ENCODE measurements around the gene FGFR3. TPM values are rescaled to one million over a fixed set of nuclear protein-coding genes. Genes with fewer than 3 reads are reported as not detected.

FGFR3 gene
- total RNA-seq, 3 donors from 2014 or later = 25.5 to 79.1 (median 31.2) TPM

DNA sequence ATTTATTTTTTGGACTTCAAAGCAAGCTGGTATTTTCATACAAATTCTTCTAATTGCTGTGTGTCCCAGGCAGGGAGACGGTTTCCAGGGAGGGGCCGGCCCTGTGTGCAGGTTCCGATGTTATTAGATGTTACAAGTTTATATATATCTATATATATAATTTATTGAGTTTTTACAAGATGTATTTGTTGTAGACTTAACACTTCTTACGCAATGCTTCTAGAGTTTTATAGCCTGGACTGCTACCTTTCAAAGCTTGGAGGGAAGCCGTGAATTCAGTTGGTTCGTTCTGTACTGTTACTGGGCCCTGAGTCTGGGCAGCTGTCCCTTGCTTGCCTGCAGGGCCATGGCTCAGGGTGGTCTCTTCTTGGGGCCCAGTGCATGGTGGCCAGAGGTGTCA, 15.3 kb downstream of the FGFR3 start:
- Histone ChIP-seq H3K9me3 (no peaks in the 10 kb centered on the region), H3K4me1 (ENCODE audit: low read depth) (no peaks in the 10 kb centered on the region), H3K36me3 (ENCODE audit: low read depth) (no peaks in the 10 kb centered on the region), H3K4me3 (no peak overlapping the region)
- intact Hi-C loops (cut with DNase I, micrococcal nuclease) = loop anchor here in 1 of 2 donors (10.0 kb wide), 1 partner anchor 54 kb away; no protein-coding TSS in a partner anchor
- DNase-seq (no peak), ATAC-seq (peak; percentile 32)
- TF ChIP-seq, protein P1, sequence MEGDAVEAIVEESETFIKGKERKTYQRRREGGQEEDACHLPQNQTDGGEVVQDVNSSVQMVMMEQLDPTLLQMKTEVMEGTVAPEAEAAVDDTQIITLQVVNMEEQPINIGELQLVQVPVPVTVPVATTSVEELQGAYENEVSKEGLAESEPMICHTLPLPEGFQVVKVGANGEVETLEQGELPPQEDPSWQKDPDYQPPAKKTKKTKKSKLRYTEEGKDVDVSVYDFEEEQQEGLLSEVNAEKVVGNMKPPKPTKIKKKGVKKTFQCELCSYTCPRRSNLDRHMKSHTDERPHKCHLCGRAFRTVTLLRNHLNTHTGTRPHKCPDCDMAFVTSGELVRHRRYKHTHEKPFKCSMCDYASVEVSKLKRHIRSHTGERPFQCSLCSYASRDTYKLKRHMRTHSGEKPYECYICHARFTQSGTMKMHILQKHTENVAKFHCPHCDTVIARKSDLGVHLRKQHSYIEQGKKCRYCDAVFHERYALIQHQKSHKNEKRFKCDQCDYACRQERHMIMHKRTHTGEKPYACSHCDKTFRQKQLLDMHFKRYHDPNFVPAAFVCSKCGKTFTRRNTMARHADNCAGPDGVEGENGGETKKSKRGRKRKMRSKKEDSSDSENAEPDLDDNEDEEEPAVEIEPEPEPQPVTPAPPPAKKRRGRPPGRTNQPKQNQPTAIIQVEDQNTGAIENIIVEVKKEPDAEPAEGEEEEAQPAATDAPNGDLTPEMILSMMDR (IDR thresholded peaks at IDR 0.05) = no peak

DNA sequence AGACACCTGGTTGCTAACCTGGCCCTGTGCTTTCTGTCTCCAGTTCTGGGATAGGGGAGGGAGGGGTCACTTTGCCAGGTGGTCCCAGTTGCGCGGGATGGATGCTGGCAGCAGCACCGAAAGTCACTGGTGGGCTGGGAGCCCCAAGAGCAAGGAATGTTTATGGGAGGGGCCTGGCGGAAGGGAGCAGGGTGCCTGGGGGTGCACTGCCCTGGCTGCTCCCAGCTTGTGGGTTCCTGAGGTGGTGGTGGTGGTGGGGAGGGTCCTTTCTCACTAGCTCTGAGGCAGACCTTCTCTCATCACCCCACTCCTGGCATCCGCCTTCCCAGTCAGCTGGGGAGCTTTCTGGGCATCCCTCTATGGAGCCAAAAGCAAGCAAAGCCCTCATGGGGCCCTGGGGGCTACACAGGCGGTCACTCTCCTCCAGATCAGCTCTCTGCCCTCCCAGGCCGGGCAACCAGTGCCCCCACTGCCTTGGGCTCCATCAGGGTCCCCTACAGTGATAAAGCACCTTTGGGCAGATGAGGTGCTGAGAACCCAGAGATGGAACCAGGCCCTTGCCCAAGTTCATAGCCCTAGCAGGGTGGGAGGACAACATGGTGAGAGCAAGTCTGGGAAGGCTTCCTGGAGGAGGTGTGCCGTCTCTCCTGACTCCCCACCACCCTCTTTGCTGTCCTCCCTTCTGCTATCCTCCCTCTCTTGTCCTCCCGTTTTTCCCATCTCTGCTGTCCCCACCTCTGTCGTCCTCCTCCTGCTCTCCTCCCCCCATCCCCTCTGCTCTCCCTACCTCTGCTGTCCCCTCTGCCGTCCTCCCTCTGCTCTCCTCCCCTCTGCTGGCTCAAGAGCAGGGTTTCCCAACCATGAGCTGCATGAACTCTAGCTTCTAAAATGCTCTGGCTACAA, 16.0 kb downstream of the FGFR3 start:
- Histone ChIP-seq H3K36me3 (ENCODE audit: low read depth) (no peaks in the 10 kb centered on the region), H3K4me3 (no peak overlapping the region), H3K4me1 (ENCODE audit: low read depth) (no peaks in the 10 kb centered on the region), H3K9me3 (no peaks in the 10 kb centered on the region)
- TF ChIP-seq, protein P1 (IDR thresholded peaks at IDR 0.05) = no peak
- DNase-seq = no peak
- ATAC-seq = no peak
- intact Hi-C loops (cut with DNase I, micrococcal nuclease) = loop anchor here in 1 of 2 donors (10.0 kb wide), 1 partner anchor 54 kb away; no protein-coding TSS in a partner anchor

DNA sequence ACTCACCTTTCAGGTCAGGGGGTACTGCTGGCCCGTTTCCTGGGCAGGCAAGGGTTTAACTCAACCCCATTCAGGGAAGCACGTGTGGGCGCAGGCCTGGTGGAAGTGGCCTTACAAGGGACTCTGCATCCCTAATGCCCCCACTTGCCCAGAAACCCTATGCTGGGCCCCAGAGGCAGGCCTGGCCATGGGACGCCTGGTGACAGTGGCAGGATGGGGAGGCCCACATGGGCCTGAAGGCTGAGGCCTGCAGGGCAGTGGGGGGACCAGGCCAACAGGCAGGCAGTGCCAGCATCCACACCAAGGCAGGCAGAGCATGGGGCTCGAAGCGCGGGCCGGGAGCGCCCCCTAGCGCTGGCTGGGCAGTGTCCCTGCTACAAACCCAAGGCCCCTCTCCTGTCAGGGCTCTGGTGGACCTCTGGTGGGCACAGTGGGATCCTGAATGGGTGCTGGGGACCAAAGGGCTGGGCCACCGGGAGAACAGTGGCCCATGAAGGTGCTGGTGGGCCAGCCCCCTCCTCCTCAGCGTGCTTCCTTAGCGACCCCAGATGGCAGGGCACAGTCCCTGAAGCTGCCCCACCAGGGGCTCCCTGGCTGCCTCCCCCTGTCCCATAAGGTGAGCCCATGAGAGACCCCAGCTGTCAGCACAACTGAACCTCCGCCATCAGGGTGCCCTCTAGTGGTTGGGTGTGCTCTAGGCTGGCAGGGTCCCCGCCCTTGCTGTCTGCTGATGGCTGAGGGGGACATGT, 16.8 kb downstream of the FGFR3 start:
- intact Hi-C loops (cut with DNase I, micrococcal nuclease) = loop anchor here in 1 of 2 donors (10.0 kb wide), 1 partner anchor 55 kb away; no protein-coding TSS in a partner anchor
- DNase-seq = peak; percentile 67 to 85 (median 80)
- peak; percentile 87 for ATAC-seq
- no peak overlapping the region for H3K4me3 ChIP-seq
- H3K36me3 ChIP-seq (ENCODE audit: low read depth) = peaks cover 4% of the 10 kb centered on the region
- TF ChIP-seq, protein P1 (IDR thresholded peaks at IDR 0.05) = peak; percentile 82
- no peaks in the 10 kb centered on the region for H3K9me3 ChIP-seq
- no peaks in the 10 kb centered on the region for H3K4me1 ChIP-seq (ENCODE audit: low read depth)

DNA sequence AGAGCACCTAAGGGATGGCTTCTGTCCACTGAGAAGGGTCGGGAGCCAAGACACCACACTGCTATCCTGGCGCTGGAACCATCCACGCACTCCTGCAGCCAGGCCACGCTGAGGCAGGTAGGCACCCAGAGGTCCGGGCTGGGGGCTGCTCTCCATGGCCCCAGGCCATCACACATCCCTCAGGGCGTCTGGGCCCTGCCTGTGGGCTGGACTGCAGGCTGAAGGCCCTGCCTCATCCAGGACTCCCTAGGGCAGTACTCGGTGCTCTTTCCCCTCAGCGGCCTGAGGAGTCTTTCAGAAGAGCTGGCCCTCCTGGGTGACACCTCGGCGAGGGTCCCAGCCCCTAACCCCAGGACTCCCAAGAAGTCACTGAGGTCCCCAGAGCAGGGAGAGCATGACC, 17.7 kb downstream of the FGFR3 start:
- H3K9me3 ChIP-seq = no peaks in the 10 kb centered on the region
- no peak overlapping the region for H3K4me3 ChIP-seq
- ATAC-seq (no peak), DNase-seq (peak in 1 of 3 donors; percentile 44)
- intact Hi-C loops (cut with DNase I, micrococcal nuclease) = no loop called here
- TF ChIP-seq, protein P1 (IDR thresholded peaks at IDR 0.05) = no peak
- H3K4me1 ChIP-seq (ENCODE audit: low read depth) = no peaks in the 10 kb centered on the region
- H3K36me3 ChIP-seq (ENCODE audit: low read depth) = peaks cover 12% of the 10 kb centered on the region

DNA sequence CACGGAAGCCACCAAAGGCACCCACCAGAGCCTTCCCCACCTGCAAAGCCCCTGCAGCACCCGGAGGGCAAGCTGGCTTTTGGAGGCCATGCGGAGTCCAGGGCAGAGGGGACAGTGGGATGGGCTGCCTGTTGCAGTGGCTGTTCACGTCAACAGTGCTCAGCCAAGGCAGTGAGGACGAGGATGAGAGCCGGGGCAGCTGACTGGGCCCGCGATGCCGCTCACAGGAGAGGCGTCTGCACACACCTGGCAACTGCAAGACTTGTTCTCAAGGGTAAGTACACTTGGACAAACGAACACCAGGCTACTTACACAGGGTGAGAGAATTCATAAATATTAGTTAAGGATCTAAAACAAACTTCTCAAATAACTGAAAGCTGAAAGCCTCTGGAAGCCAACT, 19.6 kb downstream of the FGFR3 start:
- intact Hi-C loops (cut with DNase I, micrococcal nuclease) = no loop called here
- Histone ChIP-seq H3K36me3 (ENCODE audit: low read depth) (peaks cover 21% of the 10 kb centered on the region), H3K9me3 (no peaks in the 10 kb centered on the region), H3K4me3 (no peak overlapping the region), H3K4me1 (ENCODE audit: low read depth) (no peaks in the 10 kb centered on the region)
- DNase-seq (no peak), ATAC-seq (no peak)
- TF ChIP-seq, protein P1 (IDR thresholded peaks at IDR 0.05) = no peak

Data from mucosa of descending colon (tissue), 3 donors.